GM19351 (cell line): ENCODE data around the gene HSPB9.
A peak's percentile ranks its signal among the peaks of the same experiment; 100 is the strongest.

Experiments used
- ATAC-seq: cut with Tn5 transposase; IDR thresholded peaks from one replicate; pipeline ENCODE4 v1.9.1; 2021; ENCODE audit warnings: mild to moderate bottlenecking, moderate library complexity; ENCODE audit not compliant: unreplicated experiment

Gene HSPB9

GRCh38 chr17:42098730-42099399, 23.7 kb upstream of the HSPB9 start:
- no peak for ATAC-seq

GRCh38 chr17:42101513-42102292, 20.9 kb upstream of the HSPB9 start:
- no peak for ATAC-seq

GRCh38 chr17:42103221-42103954, 19.2 kb upstream of the HSPB9 start:
- ATAC-seq: no peak

- no peak for ATAC-seq
Observed at GRCh38 chr17:42104264-42104663, 18.3 kb upstream of the HSPB9 start.

- ATAC-seq: no peak
Observed at GRCh38 chr17:42106009-42106408, 16.6 kb upstream of the HSPB9 start.

GRCh38 chr17:42107124-42107523, 15.5 kb upstream of the HSPB9 start:
- ATAC-seq: no peak

- peak; percentile 73 for ATAC-seq
Observed at GRCh38 chr17:42107597-42108576, 14.7 kb upstream of the HSPB9 start.

GRCh38 chr17:42109086-42109485, 13.5 kb upstream of the HSPB9 start:
- ATAC-seq: no peak

- no peak for ATAC-seq
Observed at GRCh38 chr17:42110301-42111264, 12.0 kb upstream of the HSPB9 start.

- no peak for ATAC-seq
Observed at GRCh38 chr17:42111265-42111636, 11.4 kb upstream of the HSPB9 start.

- peak; percentile 7 for ATAC-seq
Observed at GRCh38 chr17:42111871-42112551, 10.6 kb upstream of the HSPB9 start.

GRCh38 chr17:42112552-42113176, 9.9 kb upstream of the HSPB9 start, which contains the start of gene DHX58:
Gene DHX58, minus strand, starts transcription at chr17:42112714. Its CDS starts 822 bp downstream, at chr17:42111892.
- ATAC-seq: peak; percentile 64

- no peak for ATAC-seq
Observed at GRCh38 chr17:42113293-42114069, 9.1 kb upstream of the HSPB9 start.

GRCh38 chr17:42114118-42114517, 8.5 kb upstream of the HSPB9 start:
- ATAC-seq: no peak

GRCh38 chr17:42116705-42117396, 5.8 kb upstream of the HSPB9 start:
- ATAC-seq: no peak

- ATAC-seq: no peak
Observed at GRCh38 chr17:42117397-42118125, 5.0 kb upstream of the HSPB9 start.
